HG03175 (cell line): ENCODE measurements around the gene KDM4B.
"Not testable (repeated sequence)": the region's sequence is repeated elsewhere in the genome, so short reads cannot be mapped to it uniquely, and the experiment has no call there.

Source experiments
- ATAC-seq: cut with Tn5 transposase; IDR thresholded peaks from one replicate; pipeline ENCODE4 v1.9.1; 2021; ENCODE audit warnings: mild to moderate bottlenecking, moderate library complexity; ENCODE audit not compliant: unreplicated experiment

The KDM4B gene

DNA sequence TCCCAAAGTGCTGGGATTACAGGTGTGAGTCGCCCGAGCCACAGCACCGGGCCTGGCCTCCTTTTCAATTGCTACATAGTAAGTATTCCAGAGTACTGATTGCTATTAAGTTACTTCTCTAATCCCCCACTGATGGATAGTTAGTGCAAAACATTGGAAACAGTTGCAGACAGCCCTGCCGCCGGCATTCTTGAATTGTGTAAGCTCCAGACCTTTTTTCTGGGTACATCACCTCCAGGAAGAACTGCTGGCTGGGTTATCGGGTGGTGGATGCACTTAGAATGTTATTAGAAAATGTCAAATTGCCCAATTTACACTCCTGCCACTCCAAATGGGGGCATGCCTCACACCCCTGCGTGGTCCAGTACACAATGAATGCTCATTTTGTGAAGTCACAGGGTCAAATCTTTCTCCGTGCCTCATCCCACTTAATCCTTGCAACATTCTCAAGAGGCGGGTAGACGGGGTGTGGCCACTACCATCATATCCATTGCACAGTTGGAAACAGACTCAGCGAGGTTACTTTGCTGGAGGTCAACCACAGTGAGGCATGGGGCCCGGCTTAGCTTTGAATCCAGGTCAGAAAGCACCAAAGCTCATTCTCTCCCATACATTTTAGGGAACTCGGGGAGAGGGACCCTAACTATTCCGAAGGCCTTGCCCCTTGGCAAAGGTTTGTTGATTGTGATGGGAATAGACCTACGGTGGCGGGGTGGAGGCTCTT is 1.0 kb upstream of the KDM4B start:
- ATAC-seq = no peak

DNA sequence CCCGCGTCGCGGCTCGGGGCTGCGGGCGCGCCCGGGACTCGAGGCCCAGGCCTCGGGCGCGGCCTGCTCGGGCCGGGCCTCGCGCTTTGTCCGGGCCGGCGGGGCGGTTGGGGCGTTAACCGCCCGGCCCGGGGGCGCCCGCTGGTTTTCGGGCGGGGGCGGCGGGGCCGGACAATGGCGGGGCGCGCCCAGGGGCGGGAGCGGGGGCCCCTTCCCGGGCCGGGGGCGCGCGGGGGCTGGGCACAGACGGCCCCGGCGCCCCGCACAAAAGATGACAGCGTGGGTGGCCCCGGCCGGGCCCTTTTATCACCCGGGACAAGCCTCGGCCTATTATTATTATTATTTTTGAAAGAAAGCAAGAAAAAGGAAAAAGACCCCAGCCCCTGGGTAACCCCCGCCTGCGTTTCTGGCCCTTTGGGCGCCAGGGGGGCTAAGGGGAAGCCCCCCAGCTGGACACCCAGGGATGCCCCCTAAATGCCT is 419 bp downstream of the KDM4B start:
- no peak for ATAC-seq

DNA sequence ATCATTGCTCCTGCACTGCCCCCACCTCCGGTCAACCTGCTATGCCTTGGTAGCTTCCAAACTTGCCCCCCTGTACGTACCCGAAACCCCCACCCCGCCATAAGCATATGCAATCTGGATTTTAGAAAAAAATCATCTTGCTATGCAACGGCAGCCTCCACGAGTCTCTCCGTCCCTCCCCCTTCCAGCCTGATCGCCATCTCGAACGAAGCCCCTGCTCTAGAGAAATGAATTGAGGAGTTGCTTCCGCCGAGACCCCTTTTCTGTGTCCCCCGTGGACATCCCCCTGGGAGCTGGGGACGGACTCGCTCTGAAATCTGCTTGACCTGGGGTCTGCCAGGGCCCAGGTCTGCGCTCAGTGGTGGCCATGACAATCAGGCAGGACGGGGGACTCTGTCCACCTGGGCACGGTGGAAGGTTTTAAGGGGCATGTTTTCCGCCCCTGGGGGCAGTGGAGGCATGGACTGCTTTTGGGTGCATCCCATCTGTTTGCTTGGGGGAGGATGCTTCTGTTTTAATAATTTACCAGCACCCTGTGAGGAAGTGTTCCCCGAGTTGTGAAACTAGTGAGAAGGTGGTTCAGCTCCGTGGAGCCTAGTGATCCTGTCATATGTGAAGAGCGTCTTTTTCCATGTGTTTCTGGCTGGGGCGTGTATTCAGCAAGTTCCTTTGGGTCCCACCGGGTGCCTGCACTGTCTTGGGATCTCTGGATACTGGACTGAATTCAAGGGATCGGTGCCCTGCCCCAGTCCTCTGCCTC is 1.0 kb downstream of the KDM4B start:
- no peak for ATAC-seq

- no peak for ATAC-seq
Measured at GRCh38 chr19:4970558-4971423, 1.9 kb downstream of the KDM4B start.

- ATAC-seq = no peak
Measured at GRCh38 chr19:4971424-4971793, 2.5 kb downstream of the KDM4B start.

- no peak for ATAC-seq
Measured at GRCh38 chr19:4971816-4972495, 3.0 kb downstream of the KDM4B start.

- no peak for ATAC-seq
Measured at GRCh38 chr19:4972509-4973230, 3.8 kb downstream of the KDM4B start.

DNA sequence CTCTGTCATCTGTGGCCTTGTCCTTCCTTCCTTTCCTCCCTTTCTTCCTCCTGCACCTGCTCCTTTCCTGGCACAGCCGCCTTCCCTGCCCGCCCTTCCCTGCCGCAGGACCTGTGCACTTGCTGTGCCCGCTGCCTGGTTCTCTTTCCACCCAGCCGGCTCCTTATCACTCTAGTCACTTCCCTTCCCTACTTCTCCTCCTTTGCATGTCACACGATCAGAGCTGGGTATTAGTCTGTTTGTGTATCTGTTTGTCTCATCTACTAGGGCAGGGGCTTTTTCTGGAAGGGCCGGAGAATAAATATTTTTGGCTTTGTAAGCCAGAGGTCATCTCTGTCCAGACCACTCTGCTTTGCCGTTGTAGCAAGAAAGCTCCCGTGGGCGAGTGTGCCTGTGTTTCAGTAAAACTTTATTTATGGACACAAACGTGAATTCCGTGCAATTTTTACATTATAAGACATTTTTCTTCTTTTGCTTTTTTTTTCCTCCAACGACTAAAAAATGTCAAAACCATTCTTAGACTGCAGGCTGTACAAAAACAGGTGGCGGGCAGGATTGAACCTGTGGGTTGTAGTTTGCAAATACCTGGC is 6.1 kb downstream of the KDM4B start:
- no peak for ATAC-seq

- ATAC-seq = not testable (repeated sequence)
Measured at GRCh38 chr19:4975601-4976000, 6.7 kb downstream of the KDM4B start.

GRCh38 chr19:4976401-4977298 is 7.7 kb downstream of the KDM4B start:
- ATAC-seq = no peak

GRCh38 chr19:4977299-4978174 is 8.6 kb downstream of the KDM4B start:
- ATAC-seq = no peak

- no peak for ATAC-seq
Measured at GRCh38 chr19:4979211-4979807, 10.4 kb downstream of the KDM4B start.

DNA sequence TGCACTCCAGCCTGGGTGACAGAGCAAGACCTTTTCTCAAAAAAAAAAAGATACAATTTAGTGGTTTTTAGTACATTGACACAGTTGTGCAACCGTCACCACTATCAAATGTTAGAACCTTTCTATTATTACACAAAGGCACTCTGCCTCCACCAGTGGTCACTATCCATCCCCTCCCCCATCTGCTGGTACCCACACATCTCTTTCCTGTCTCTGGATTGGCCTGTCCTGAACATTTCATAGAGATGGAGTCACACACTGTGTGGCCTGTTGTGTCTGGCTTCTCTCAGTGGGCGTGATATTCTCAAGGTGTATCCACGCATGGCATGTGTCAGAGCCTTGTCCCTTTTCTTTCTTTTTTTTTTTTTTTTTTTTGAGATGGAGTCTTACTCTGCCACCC is 11.2 kb downstream of the KDM4B start:
- no peak for ATAC-seq

DNA sequence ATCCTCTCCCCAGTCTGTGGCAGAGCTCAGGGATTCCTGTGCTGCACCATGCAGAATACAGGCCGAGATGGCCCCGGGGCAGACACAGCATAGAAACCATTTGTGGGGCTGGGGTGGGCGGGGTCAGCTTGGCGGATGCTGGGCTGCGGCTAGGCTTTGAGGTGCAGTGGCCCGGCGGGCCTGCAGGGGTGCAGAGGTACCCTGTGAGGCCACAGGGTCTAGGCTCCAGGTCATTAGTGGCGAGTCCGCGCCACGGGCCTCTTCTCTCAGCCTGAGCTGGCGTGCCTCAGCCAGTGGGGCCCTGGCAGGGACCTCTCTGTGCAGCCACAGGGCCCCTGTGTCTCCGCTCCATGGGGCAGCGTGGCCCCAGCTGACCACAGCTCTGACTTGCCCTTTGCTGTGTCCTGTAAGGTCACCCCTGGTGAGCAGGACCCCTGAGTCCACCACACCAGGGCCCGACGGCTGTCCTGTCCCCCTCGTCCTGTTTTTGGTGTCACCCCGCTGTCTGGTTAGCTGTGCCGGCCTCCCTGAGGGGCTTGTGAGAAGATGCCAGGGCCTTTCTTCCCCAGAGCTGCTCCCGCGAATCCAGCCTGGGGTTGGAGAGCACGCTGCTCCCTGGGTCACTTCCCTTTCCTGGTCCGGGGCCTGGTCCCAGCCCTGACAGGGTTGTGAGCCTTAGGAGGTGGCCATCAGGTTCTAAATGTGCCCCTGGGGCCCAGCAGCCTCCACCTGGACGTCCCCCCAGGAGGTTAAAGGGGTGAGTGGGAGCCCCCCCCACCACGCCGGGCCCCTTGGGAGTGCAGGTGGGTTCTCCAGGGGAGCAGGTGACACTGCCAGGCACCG is 12.1 kb downstream of the KDM4B start:
- no peak for ATAC-seq

GRCh38 chr19:4981681-4981958 is 12.7 kb downstream of the KDM4B start:
- no peak for ATAC-seq

GRCh38 chr19:4983346-4984105 is 14.6 kb downstream of the KDM4B start:
- ATAC-seq = no peak
